GM19455 (cell line): ENCODE measurements around the gene R3HDM4.
"Not testable (repeated sequence)": the region's sequence is repeated elsewhere in the genome, so short reads cannot be mapped to it uniquely, and the experiment has no call there.

Experiments used
- ATAC-seq: cut with Tn5 transposase; IDR thresholded peaks from one replicate; pipeline ENCODE4 v1.9.1; 2021; ENCODE audit not compliant: unreplicated experiment

The R3HDM4 gene

GRCh38 chr19:877992-878660, 34.9 kb downstream of the R3HDM4 start:
- not testable (repeated sequence) for ATAC-seq

- no peak for ATAC-seq
These were observed 36.2 kb downstream of the R3HDM4 start for GRCh38 chr19:876780-877314.

GRCh38 chr19:876089-876488, 36.9 kb downstream of the R3HDM4 start:
- ATAC-seq, result no peak

- ATAC-seq, result no peak
These were observed 37.6 kb downstream of the R3HDM4 start for GRCh38 chr19:875265-875879.

GRCh38 chr19:873561-874041, 39.4 kb downstream of the R3HDM4 start:
- no peak for ATAC-seq

- no peak for ATAC-seq
These were observed 39.9 kb downstream of the R3HDM4 start for GRCh38 chr19:873084-873483.

GRCh38 chr19:872266-872951, 40.6 kb downstream of the R3HDM4 start:
- peak; percentile 41 for ATAC-seq

GRCh38 chr19:871446-872265, 41.4 kb downstream of the R3HDM4 start:
- ATAC-seq, result no peak

GRCh38 chr19:870963-871401, 42.0 kb downstream of the R3HDM4 start:
- no peak for ATAC-seq

GRCh38 chr19:870314-870713, 42.7 kb downstream of the R3HDM4 start:
- no peak for ATAC-seq

GRCh38 chr19:869245-870177, 43.5 kb downstream of the R3HDM4 start:
- no peak for ATAC-seq

GRCh38 chr19:868458-869244, 44.4 kb downstream of the R3HDM4 start:
- no peak for ATAC-seq

- no peak for ATAC-seq
These were observed 45.1 kb downstream of the R3HDM4 start for GRCh38 chr19:867855-868457.

GRCh38 chr19:867301-867793, 45.7 kb downstream of the R3HDM4 start:
- ATAC-seq, result no peak

- no peak for ATAC-seq
These were observed 46.2 kb downstream of the R3HDM4 start for GRCh38 chr19:866769-867300.

- no peak for ATAC-seq
These were observed 49.8 kb downstream of the R3HDM4 start for GRCh38 chr19:863315-863620.

GRCh38 chr19:862581-863314, 50.3 kb downstream of the R3HDM4 start:
- no peak for ATAC-seq
